OCI-M2 (cell line): Measurements from ENCODE around the gene EBNA1BP2.
"Not testable (repeated sequence)": the region's sequence is repeated elsewhere in the genome, so short reads cannot be mapped to it uniquely, and the experiment has no call there.

Experiments
- DNase-seq: peaks from one replicate; lab custom pipeline; 2025; ENCODE audit not compliant: unreplicated experiment; lab: John Stamatoyannopoulos, UW

EBNA1BP2 gene

GRCh38 chr1:43172527-43172972 is 460 bp upstream of the EBNA1BP2 start:
- DNase-seq, result peak; percentile 12

- no peak for DNase-seq
These were observed 696 bp downstream of the EBNA1BP2 start for GRCh38 chr1:43171312-43171875.

GRCh38 chr1:43165765-43166164 is 6.3 kb downstream of the EBNA1BP2 start:
- no peak for DNase-seq

GRCh38 chr1:43165162-43165561 is 6.9 kb downstream of the EBNA1BP2 start:
- no peak for DNase-seq

- no peak for DNase-seq
These were observed 16.1 kb downstream of the EBNA1BP2 start for GRCh38 chr1:43156026-43156425.

GRCh38 chr1:43153443-43153842 is 18.6 kb downstream of the EBNA1BP2 start:
- DNase-seq, result no peak

- DNase-seq, result no peak
These were observed 19.2 kb downstream of the EBNA1BP2 start for GRCh38 chr1:43152866-43153265.

- DNase-seq, result no peak
These were observed 22.2 kb downstream of the EBNA1BP2 start for GRCh38 chr1:43149889-43150288.

GRCh38 chr1:43147625-43148327 is 24.3 kb downstream of the EBNA1BP2 start:
- peak; percentile 26 for DNase-seq

GRCh38 chr1:43144237-43144636 is 27.9 kb downstream of the EBNA1BP2 start:
- no peak for DNase-seq

GRCh38 chr1:43143441-43143888 is 28.6 kb downstream of the EBNA1BP2 start:
- no peak for DNase-seq

- no peak for DNase-seq
These were observed 31.5 kb downstream of the EBNA1BP2 start for GRCh38 chr1:43140583-43140982.

GRCh38 chr1:43140010-43140409 is 32.1 kb downstream of the EBNA1BP2 start:
- DNase-seq, result no peak

GRCh38 chr1:43139295-43139694 is 32.8 kb downstream of the EBNA1BP2 start:
- DNase-seq, result not testable (repeated sequence)

GRCh38 chr1:43137445-43138052 is 34.5 kb downstream of the EBNA1BP2 start:
- DNase-seq, result no peak

- DNase-seq, result no peak
These were observed 36.0 kb downstream of the EBNA1BP2 start for GRCh38 chr1:43135857-43136781.

GRCh38 chr1:43134640-43135039 is 37.5 kb downstream of the EBNA1BP2 start:
- DNase-seq, result no peak

GRCh38 chr1:43134068-43134467 is 38.0 kb downstream of the EBNA1BP2 start:
- no peak for DNase-seq

- no peak for DNase-seq
These were observed 42.7 kb downstream of the EBNA1BP2 start for GRCh38 chr1:43129426-43129825.

- no peak for DNase-seq
These were observed 43.3 kb downstream of the EBNA1BP2 start for GRCh38 chr1:43128816-43129215.

GRCh38 chr1:43123031-43123430 is 49.1 kb downstream of the EBNA1BP2 start:
- no peak for DNase-seq
